ENCODE data around the gene NFE2L2.

GRCh38 chr2:177258059-177258458 lies 6.5 kb downstream of the NFE2L2 start:
- TF ChIP-seq CTCF (IDR thresholded peaks at IDR 0.05; ENCODE audit: poor library complexity): no peak
- no peak for TF ChIP-seq EZH2 (IDR thresholded peaks at IDR 0.05; ENCODE audit: borderline replicate concordance)
- no peak for TF ChIP-seq EZH2phosphoT487 (IDR thresholded peaks at IDR 0.05; ENCODE audit: low read depth, severe bottlenecking, unreplicated experiment)

Measured in hepatocyte (in vitro differentiated cells).